ENCODE measurements around the gene UTRN.

DNA sequence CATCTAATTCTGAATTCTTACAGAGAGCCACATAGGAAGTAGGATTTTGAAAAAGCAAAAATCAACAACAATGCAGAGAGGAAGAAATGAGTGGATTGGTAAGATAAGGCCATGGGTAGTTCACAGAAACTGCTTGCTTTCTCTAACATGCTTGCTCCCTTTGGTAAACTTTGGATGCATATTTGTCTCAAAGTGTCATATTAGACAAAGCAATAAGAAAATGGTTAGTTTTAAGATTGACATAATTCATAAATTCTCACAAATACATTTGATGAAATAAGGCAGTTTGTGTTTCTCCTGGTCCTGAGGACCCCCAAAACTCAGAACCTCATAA is 31.7 kb downstream of the UTRN start:
- TF ChIP-seq, protein P1, sequence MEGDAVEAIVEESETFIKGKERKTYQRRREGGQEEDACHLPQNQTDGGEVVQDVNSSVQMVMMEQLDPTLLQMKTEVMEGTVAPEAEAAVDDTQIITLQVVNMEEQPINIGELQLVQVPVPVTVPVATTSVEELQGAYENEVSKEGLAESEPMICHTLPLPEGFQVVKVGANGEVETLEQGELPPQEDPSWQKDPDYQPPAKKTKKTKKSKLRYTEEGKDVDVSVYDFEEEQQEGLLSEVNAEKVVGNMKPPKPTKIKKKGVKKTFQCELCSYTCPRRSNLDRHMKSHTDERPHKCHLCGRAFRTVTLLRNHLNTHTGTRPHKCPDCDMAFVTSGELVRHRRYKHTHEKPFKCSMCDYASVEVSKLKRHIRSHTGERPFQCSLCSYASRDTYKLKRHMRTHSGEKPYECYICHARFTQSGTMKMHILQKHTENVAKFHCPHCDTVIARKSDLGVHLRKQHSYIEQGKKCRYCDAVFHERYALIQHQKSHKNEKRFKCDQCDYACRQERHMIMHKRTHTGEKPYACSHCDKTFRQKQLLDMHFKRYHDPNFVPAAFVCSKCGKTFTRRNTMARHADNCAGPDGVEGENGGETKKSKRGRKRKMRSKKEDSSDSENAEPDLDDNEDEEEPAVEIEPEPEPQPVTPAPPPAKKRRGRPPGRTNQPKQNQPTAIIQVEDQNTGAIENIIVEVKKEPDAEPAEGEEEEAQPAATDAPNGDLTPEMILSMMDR (IDR thresholded peaks at IDR 0.05): no peak
- no peak for TF ChIP-seq POLR2A (IDR thresholded peaks at IDR 0.05)

Data from thyroid gland (tissue), 4 donors.